Measurements from ENCODE around the gene PCDHGC5.

PCDHGC5 gene

GRCh38 chr5:141512390-141512910, 23.6 kb downstream of the PCDHGC5 start:
- TF ChIP-seq CTCF (IDR thresholded peaks at IDR 0.05; ENCODE audit: insufficient read depth, low read depth, low read length, missing control alignments) = peak; percentile 95
- peak overlapping the region; percentile 72 for H3K4me3 ChIP-seq (ENCODE audit: low read depth, low read length)
- DNase-seq (ENCODE audit: low read depth) = peak; percentile 93

- DNase-seq (ENCODE audit: low read depth) = peak; percentile 49
- TF ChIP-seq CTCF (IDR thresholded peaks at IDR 0.05; ENCODE audit: insufficient read depth, low read depth, low read length, missing control alignments) = no peak
- peak overlapping the region; percentile 72 for H3K4me3 ChIP-seq (ENCODE audit: low read depth, low read length)
These were observed 24.2 kb downstream of the PCDHGC5 start for GRCh38 chr5:141512911-141513626.

- peak overlapping the region; percentile 72 for H3K4me3 ChIP-seq (ENCODE audit: low read depth, low read length)
- peak; percentile 83 for DNase-seq (ENCODE audit: low read depth)
- no peak for TF ChIP-seq CTCF (IDR thresholded peaks at IDR 0.05; ENCODE audit: insufficient read depth, low read depth, low read length, missing control alignments)
These were observed 24.9 kb downstream of the PCDHGC5 start for GRCh38 chr5:141513627-141514329.

GRCh38 chr5:141514330-141515133, 25.7 kb downstream of the PCDHGC5 start:
- no peak for TF ChIP-seq CTCF (IDR thresholded peaks at IDR 0.05; ENCODE audit: insufficient read depth, low read depth, low read length, missing control alignments)
- DNase-seq (ENCODE audit: low read depth) = peak; percentile 53
- peak overlapping the region; percentile 17 for H3K4me3 ChIP-seq (ENCODE audit: low read depth, low read length)

GRCh38 chr5:141515141-141515540, 26.3 kb downstream of the PCDHGC5 start:
- no peak overlapping the region for H3K4me3 ChIP-seq (ENCODE audit: low read depth, low read length)
- no peak for DNase-seq (ENCODE audit: low read depth)
- no peak for TF ChIP-seq CTCF (IDR thresholded peaks at IDR 0.05; ENCODE audit: insufficient read depth, low read depth, low read length, missing control alignments)

GRCh38 chr5:141515946-141516671, 27.2 kb downstream of the PCDHGC5 start:
- H3K4me3 ChIP-seq (ENCODE audit: low read depth, low read length) = no peak overlapping the region
- DNase-seq (ENCODE audit: low read depth) = no peak

More at GRCh38 chr5:141515946-141516671, 27.2 kb downstream of the PCDHGC5 start:
- TF ChIP-seq CTCF (IDR thresholded peaks at IDR 0.05; ENCODE audit: insufficient read depth, low read depth, low read length, missing control alignments) = no peak
